GM19099 (cell line): Measurements from ENCODE around the gene SAP130.

Experiments
- POLR2A ChIP-seq: IDR thresholded peaks from 3 replicates; pipeline ENCODE4 v1.6.1; 2011; ENCODE audit warnings: low read depth; ENCODE audit not compliant: insufficient read length; ENCODE audit errors: extremely low read depth

SAP130 gene

GRCh38 chr2:127935337-127935736, 92.5 kb downstream of the SAP130 start:
- TF ChIP-seq POLR2A: no peak

GRCh38 chr2:127932199-127932876, 95.5 kb downstream of the SAP130 start:
- no peak for TF ChIP-seq POLR2A

- TF ChIP-seq POLR2A: no peak
Measured at GRCh38 chr2:127929449-127929848, 98.4 kb downstream of the SAP130 start.

GRCh38 chr2:127927384-127927783, 100.5 kb downstream of the SAP130 start:
- TF ChIP-seq POLR2A: no peak

- no peak for TF ChIP-seq POLR2A
Measured at GRCh38 chr2:127917916-127918315, 109.9 kb downstream of the SAP130 start.

GRCh38 chr2:127913808-127914457, 113.9 kb downstream of the SAP130 start:
- no peak for TF ChIP-seq POLR2A

GRCh38 chr2:127911737-127912136, 116.1 kb downstream of the SAP130 start:
- TF ChIP-seq POLR2A: no peak

GRCh38 chr2:127910415-127910814, 117.4 kb downstream of the SAP130 start:
- TF ChIP-seq POLR2A: no peak

- no peak for TF ChIP-seq POLR2A
Measured at GRCh38 chr2:127909019-127909418, 118.8 kb downstream of the SAP130 start.

GRCh38 chr2:127906206-127906926, 121.5 kb downstream of the SAP130 start:
- TF ChIP-seq POLR2A: no peak

- no peak for TF ChIP-seq POLR2A
Measured at GRCh38 chr2:127901339-127902056, 126.4 kb downstream of the SAP130 start.

GRCh38 chr2:127897531-127898211, 130.2 kb downstream of the SAP130 start:
- TF ChIP-seq POLR2A: no peak

GRCh38 chr2:127893494-127893893, 134.4 kb downstream of the SAP130 start:
- no peak for TF ChIP-seq POLR2A

GRCh38 chr2:127893033-127893432, 134.8 kb downstream of the SAP130 start:
- TF ChIP-seq POLR2A: no peak

GRCh38 chr2:127891811-127892210, 136.0 kb downstream of the SAP130 start:
- TF ChIP-seq POLR2A: no peak
